ENCODE measurements around the gene ST3GAL6.

ST3GAL6 gene, protein sequence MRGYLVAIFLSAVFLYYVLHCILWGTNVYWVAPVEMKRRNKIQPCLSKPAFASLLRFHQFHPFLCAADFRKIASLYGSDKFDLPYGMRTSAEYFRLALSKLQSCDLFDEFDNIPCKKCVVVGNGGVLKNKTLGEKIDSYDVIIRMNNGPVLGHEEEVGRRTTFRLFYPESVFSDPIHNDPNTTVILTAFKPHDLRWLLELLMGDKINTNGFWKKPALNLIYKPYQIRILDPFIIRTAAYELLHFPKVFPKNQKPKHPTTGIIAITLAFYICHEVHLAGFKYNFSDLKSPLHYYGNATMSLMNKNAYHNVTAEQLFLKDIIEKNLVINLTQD

DNA sequence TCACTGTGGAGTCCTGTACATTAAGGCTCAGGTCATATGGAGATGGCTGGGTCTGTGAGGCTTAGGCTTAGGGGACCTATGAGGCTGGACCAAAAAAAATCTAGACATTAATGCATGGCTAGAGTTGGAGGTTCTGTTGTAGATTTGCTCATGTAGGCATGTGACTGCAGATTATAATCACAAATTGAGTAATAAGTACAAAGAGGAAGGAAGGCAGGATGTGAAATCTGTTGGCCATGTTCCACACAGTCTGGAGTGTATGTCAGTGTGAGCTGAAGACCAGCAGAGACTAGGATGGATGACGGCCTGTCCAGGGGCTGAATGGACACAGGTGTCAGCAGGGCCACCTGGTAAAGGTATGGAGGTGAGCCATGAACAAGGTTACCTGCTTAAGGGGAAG, at the start of gene ST3GAL6:
ST3GAL6 (plus strand) TSS at position 265 of the 400 bp plus-strand sequence. CDS start 5,101 bp downstream, outside the sequence.
- no peak for DNase-seq

DNA sequence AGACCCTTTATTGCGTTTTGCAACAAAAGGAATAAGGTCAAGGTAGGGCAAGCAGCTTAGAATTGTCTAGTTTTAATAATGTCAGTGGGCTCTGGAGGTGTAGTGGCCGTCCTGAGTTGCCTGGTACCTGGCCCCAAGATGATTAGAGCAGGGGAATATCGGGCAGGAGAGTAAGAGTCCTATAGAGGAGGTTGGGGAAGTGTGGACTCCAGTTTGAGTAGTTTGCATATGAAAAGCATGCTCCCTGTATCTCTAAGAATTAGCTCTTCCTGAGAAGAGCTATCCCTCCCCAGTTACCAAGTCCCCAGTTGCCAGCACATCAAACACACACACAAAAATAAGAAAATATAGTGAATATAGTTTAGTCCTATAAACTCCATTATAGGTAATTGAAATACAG, 49.2 kb upstream of the ST3GAL6 start:
- DNase-seq, result no peak

DNA sequence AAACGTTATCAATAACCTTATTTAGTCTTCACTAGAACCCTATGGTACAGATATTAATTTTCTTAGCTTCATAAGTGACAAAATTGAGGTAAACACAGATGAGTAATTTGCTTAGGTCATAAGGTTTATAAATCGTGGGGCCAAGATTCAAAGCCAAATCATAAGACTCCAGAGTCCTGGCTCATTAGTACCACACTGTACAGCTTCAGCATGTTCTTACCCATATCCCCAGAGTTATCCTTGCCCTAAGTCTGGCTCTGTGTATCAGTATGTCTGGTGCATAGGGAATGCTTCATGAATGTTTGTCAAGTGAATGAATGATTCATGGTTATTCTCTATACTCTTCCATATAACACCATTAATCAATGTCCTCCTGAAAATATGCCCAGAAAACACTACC, 45.6 kb upstream of the ST3GAL6 start:
- DNase-seq, result no peak

DNA sequence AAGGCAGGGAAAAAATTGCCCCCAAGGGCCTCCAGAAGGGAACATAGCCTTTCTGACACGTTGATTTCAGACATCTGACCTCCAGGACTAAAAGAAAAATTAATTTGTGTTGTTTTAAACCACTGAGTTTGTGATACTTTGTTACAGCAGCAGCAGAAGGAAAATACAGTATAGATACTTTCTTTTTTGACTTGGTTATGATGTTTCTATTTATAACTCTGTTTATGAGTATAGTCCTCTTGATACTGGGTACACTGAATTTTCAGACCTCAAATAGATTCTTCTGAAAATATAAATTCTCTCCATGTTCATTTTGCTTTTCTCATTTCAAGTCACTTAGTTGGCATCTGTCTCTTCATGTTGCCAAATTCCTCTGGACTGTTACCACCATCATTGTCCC, 44.4 kb upstream of the ST3GAL6 start:
- no peak for DNase-seq

DNA sequence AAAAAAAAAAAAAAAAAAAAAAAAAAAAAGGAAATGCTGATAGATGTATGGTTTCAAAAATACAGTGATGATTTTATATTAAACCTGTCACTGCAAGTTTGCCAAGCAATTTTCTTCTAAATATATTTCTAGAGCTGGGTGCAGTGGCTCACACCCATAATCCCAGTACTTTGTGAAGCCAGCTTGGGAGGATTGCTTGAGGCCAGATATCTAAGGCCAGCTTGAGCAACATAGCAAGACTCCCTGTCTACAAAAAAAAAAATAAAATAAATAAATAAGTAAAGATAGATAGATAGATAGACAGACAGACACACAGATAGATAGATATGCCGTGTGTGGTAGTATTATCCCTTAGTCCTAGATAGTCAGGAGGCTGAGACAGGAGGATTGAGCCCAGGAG, 41.4 kb upstream of the ST3GAL6 start:
- DNase-seq, result no peak

DNA sequence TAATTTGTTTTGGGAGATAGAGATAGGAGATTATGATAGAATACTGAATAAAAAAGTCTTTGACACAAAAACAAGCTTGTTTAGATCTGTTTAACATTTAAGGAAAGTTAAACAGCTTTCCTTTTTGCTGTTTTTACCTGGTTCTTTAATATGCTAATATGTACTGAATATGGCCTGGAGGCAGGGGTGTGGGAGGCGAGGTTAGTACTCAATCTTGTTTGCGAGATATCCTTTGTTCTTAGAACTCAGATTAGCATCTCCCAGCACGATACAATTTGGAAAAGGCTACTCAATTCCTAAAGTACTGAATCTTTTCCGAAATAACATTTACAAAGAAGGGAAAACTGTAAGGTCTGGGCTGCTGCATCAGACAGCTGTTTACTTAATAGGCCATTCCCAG, 40.8 kb upstream of the ST3GAL6 start:
- no peak for DNase-seq

DNA sequence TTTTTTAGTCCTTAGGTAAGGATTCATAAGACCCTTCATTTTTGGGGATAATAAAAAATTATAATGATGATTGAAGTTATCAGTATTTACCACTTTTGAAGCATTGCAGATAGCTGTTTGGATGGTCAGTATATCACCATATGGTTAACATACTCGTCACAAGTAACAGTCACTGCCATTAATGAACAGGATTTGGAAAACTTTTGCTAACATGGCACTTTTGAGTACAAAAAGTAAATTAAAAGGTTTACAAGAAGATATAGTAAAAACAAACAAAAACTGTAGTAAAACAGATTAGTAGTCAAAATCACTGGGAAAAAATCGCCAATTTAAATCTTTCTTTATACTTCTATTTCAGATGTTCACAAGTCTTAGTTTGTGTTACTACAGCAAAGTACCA, 37.8 kb upstream of the ST3GAL6 start:
- DNase-seq, result no peak

DNA sequence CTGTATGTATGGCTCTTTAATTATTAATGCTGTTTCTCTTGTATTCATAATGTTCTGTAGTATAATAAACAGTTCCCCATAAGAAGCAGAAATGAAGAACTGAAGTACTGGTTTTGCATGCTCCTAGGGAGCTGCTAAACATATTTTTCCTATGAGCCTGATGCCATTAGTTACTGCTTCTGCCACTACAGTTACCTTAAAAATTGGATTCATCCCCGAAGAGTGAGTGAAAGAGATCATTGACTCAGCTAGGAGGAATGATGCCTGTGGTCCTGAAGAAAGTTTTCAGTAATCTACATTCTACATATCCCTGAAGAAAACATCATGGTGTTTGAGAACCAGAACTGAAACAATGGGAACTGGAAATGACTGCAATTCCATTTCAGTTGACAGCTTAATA, 37.1 kb upstream of the ST3GAL6 start:
- DNase-seq, result no peak

DNA sequence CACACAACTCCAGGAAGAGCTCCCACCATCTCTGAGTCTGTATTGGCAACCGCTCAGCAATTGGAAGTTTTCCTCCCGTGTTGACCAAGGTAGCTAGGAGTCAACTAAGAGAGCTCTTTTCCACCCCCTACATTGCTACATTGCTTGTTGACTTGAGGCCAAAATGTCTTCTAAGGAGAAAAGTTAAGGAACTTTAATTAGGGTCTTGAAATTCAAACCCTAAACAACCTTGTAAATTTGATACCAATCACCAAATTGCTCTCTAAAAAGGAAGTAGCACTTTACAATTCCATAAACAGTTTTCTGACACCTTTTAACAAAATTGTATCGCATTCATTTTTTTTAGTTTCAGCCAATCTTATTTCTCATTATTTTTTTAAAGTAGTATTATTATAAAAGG, 35.5 kb upstream of the ST3GAL6 start:
- DNase-seq, result no peak

DNA sequence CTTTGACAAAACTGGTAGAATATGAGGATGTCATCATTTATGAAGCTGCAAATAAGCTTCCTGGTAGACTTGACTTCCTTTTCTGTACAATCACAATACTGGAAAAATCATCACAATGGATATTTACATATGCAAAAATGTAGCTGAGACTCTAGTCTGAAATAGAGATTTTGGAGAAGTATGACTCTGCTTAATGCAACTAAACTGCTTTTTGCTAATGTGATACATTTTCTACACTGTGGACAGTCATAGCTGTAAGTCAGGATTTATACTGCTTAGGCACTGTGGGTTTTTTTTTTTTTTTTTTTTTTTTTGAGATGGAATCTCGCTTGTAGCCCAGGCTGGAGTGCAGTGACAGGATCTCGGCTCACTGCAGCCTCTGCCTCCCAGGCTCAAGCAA, 34.5 kb upstream of the ST3GAL6 start:
- no peak for DNase-seq

DNA sequence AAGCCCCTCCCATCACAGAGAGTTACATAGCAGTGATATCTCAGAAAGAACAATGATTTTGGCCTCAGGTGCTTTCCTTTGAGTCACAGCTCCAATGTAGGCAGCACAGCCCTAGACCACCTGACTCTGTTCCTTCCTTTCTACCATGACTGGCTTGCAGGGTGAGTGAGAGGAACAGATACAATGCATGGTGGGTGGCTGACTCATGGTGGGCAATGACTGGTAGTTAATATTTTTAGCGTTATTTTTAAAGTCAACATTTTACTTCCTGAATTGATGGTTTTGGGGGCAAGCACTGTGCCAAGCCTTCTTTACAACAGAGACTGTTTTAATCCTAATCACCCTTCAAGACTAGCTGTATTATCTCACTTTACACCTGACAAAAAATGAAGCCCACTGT, 32.8 kb upstream of the ST3GAL6 start:
- no peak for DNase-seq

DNA sequence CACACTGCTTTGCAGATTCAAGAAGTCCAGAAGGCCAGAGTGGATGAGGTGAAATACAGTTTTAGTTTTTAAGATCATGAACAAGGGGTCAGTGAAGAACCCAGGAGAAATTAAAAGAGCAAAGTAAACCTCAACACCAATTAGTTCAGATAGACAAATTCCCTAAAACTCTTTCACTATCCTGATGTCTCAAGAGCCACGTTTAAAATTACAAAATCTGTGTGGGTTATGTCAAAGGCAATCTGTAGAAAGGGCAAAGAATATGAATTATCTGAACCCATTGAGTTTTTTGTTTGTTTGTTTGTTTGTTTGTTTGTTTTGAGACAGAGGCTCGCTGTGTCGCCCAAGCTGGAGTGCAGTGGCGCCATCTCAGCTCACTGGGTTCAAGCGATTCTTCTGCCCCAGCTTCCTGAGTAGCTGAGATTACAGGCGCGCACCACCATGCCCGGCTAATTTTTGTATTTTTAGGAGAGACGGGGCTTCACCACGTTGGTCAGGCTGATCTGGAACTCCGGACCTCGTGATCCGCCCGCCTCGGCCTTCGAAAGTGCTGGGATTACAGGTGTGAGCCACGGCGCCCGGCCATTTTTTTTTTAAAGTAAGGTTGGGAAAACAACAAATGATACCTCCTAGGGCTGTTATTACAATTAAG, 32.1 kb upstream of the ST3GAL6 start:
- DNase-seq, result no peak

DNA sequence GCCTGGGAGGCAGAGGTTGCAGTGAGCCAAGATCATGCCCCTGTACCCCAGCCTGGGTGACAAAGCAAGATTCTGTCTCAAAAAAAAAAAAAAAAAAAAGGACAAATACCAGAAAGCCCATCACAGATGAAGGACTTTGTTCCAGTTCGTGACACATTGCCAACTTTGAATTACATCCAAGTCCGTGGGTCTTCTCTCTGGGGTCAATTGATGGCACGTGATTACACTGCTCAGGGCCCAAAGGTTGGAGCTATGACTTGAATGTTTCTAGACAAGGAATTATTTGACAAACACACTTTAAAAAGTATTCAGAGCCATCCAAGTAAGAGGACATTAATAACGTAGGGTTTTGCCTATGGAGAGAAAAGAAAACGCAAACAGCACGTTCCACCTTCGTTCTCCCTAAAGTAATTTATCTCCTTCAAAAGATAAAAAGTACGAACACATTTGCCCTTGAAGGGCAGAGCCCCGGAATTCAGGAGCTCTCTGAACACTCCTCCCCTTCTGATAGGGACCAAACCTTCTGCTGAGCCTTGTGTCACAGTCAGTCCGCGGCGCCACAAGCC, 31.3 kb upstream of the ST3GAL6 start:
- DNase-seq, result peak in 1 of 2 experiments; percentile 20

DNA sequence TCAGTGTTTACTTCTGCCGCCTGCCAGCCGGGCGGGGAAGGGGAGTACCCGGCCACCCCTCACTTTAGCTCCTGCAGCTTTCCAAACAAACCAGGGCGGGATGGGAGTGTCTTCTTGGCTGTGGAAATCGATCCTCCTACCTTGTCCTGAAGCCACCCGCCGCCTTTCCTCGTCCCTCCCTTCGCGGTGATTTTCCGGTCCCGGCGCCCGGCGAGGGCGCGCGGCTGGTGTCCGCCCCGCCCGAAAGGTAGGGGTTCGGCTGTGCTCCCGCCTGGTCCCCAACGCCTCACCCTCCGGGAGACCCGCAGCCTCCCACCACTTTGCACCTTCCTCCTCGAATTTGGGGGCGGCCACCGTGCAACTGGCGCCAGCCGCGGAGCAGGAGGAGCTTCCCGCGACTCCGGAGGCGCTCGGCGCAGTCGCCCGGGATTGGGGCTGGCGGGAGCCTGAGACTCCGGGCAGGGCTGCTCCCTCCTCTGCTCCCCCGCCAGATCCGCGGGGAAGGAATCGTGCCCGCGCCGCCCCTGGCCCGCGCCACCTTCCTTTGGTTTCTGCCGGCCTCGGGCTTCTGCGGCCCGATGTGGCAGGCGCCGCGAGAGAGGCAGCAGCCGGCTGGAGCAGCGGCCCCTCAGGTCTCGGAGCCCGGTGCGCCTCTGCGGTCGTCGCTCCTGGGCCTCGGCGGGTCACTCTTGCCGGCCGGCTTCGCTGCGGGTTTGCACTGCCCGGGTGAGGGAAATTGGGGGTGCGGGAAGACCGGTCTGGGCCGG, 30.7 kb upstream of the ST3GAL6 start:
- no peak for DNase-seq

DNA sequence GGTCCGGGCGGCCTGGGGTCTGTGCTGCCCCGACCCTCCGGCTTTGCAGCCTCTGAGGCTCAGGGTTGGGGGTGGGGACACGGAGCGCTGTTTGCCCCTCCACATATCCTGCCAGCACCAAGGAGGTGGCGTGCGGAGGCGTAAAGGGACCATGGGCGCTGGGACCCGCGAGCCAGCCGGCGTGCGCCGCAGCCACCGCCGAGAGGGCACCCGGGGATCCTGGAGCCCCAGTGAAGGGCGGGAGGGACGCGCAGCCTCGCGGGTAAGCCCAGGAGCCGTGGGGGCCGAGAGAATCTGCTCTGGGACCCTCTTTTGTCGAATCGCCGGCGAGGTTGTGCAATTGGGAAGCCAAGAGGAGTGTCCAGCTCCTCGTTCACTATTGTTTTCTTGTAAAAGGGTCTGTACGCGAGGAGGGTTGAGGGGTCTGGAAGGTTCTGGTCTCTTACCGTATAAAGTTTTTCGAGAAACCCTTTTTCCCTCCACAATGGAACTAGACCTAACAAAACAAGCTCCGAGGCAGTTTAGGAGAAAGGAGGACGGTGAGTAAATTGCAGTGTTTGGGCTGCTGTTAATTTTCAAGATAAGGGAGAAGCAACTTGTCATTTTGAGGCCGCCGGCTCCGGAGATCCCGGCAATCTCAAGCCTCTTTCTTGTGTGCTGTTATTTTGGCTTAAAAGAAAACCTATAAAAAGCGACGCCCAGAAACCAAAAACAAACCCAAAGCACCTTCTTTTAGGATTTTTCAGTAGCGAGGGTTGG, 29.9 kb upstream of the ST3GAL6 start:
- no peak for DNase-seq

DNA sequence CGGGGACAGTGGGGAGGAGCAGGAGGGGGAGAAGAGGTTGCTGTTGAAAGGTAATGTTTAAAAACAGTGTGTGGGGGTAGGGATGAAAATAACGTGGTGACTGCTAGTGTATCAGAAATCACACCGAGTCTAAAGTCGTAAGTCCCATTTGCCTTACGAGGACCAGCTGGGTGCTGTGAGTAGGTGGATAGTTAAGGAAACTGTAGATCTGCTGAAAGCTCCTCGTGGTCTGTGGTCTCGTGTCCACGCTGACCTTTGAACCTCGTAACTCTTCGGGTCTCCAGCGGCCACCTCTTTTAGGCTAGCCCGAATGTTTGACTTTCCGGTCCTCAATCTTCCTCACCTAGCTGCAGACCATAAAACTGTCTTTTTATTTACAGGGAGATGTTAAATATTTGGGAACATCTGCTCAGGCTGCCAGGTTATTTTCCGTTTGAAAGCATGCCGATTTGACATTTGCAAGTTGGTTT, 29.3 kb upstream of the ST3GAL6 start:
- peak in 1 of 2 experiments; percentile 25 for DNase-seq

DNA sequence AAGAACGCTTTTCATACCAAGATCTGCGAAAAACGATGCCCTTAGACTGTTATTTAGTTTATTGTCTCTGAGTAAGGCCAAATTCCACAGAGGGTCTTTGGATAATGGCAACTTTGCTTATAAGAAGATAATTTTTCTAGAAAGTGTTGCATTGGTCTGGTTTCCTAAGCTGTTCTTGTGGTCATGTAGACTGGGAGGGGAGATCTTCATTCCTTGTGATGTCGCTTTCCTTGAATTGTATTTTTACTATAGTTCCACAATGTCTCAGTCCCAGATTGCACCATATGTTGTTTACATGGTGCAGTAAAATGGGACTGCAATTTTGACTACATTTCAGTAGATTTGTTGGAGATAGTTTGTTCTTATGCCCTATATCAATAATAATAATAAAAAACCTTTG, 28.8 kb upstream of the ST3GAL6 start:
- no peak for DNase-seq

DNA sequence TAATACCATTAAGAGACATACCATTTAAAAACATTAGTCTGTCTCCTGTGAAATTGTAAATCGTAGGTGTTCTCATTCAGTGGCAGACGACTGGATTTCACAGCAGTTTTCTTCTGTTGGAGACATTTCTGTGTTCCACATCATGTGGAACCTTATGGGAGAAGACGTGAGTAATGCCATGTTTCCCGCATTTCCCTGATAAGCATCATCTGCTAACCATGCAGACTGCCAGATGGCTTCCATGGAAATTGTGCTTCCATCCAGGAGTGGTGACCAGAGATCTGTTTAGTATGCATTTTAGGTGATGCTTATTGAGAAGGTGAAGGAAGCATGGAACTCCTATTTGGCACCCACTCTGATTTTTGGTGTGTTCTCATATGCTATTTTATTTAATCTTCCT, 28.4 kb upstream of the ST3GAL6 start:
- DNase-seq, result no peak

DNA sequence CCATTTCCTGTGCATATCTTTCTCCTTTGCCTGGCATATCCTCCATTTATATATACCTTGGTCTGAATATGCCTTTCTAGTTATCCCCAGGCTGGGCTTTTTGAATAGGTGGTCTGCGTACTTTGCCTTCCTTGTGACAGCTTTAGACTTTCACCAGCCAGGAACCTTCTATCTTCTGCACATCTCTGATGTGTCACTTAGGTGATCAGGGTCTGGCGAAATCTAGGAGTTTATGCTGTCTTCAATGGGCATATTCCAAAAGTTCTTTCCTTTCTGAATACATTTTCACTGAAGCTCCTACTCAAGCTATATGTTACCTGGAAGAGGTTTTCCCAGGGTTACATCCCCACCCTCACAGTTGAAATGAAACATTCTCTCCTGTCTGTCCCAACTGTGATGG, 27.8 kb upstream of the ST3GAL6 start:
- DNase-seq, result no peak

DNA sequence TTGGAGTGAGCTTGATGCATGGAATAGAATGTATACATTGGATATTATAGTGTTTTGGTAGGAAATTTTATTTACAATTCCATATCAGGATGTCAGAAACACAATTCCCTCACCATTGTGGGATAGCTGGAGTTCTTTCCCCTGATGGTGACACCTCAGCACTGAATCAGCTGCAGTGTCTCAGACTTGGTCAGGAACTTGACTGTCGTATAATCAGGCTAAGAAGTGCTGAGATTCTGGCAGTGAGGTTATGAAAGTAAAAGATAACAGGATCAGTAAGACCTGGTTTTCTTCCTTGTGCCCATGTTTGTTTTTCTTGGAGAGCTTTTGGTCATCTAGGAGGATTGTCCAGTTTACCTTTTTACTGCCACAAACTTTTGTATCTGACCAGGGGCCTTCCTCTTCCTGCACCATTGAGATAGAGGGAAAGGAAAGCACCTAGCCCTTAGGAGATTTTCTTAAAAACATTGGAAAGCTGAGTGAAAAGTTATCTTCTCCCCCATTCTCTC, 27.3 kb upstream of the ST3GAL6 start:
- DNase-seq, result no peak

DNA sequence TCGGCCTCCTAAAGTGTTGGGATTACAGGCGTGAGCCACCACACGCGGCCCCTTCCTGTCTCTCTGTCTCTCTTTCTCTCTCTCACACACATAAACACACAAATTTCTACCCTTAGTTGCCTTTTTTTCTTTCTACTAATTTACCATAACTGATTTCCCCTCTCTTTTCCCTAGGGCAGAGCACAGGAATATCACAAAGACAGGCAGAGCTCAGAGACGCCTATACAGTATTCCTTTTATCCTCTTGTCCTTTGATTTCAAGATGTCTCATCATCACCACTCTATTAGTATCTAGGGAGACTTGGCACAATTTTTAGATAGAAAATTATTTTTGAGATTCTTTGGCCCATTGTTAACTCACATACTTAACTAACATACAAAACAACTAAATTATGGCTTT, 25.8 kb upstream of the ST3GAL6 start:
- DNase-seq, result no peak

DNA sequence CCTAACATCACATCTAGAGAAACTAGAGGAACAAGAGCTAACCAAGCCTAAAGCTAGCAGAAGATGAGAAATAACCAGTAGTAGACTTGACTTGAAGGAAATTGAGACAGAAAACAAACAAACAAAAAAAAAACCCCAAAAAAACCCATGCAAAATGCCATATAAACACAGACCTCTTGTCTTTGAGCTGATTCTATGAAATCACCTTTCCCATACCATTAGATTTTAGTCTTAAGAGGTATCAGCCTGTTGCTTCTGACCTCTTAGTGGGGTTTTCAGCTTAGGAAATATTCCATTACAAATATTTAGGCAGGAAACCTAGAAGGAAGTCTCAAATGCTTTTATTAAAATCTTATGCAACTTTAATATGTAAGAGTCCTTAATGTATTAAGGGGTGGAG, 23.9 kb upstream of the ST3GAL6 start:
- no peak for DNase-seq

DNA sequence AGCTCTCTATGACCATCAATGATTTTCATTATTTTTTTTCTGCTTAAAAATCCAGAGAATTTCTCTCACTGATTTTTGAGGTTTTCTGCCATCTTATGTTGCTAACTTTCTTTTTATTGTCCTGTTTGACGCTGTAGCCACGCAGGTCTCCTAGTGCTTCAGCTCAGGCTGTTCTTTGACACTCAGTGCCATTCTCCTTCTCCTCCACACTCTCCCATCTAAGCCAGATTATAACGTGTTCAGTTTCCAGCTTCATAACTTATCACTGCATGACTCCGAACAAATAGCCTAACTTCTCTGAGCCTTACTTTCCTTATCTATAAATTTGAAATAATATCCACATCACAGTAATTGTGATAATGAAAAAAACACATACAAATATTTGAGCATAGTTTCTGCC, 22.8 kb upstream of the ST3GAL6 start:
- DNase-seq, result no peak
